ENCODE results near the gene COL5A1. TPM values are rescaled to one million over a fixed set of nuclear protein-coding genes. Genes with fewer than 3 reads are reported as not detected.
A peak's percentile ranks its signal among the peaks of the same experiment; 100 is the strongest.

COL5A1 gene
- total and polyA plus RNA-seq, 2 experiments from 2014 or later: 2.5 to 13.1 TPM

DNA sequence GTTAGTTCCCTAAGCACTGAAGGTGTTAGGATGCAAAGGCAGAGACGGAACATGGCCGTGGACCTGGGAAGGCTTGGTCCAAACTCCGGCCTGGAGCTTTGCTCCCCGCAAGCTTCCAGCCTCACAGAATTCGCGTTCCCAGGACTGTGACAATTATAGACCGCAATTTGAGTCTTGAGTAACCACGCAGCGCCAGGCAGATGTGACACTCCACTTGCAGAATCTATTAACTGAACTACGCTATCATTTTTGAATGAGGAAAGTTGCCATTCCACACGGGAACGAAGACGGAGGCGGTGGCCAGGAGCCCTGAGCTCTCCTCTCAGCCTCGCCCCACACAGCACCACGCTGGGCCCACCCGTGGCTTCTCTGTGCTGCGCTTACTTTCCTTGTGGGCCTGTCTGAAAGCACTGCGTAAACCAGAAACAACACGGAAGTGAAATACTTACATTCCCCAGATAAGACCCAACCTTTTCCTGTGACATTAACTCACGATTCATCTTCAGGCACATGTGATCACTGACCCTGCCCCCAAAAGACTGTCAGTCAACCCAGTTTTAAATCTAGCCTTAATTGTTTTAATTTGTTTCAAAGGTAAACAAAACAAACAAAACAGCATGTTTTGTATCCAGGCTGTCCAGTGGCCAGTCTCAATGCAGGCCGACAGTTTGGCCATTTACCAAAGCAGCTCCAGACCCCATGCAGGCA is 16.1 kb upstream of the COL5A1 start:
- DNase-seq (ENCODE audit: low spot score) (no peak), ATAC-seq (peak; percentile 31)
- no peaks in the 10 kb centered on the region for H3K9me2 ChIP-seq (ENCODE audit: insufficient read depth)
- no peaks in the 10 kb centered on the region for H3K27me3 ChIP-seq (ENCODE audit: insufficient read depth)
- H3K4me2 ChIP-seq: no peak overlapping the region
- no peaks in the 10 kb centered on the region for H4K20me1 ChIP-seq (replicated peaks; ENCODE audit: insufficient read depth)
- H3K36me3 ChIP-seq (ENCODE audit: insufficient read depth): no peaks in the 10 kb centered on the region
- Mint-ChIP-seq H3K27ac (no peak overlapping the region), H3K27me3 (ENCODE audit: insufficient read depth, low read depth, poor library complexity) (peaks cover 9% of the 10 kb centered on the region), H3K36me3 (ENCODE audit: low read depth) (no peaks in the 10 kb centered on the region; the same call in 2 of the 3 replicates), H3K9me3 (no peaks in the 10 kb centered on the region), H3K4me3 (no peak overlapping the region; the same call in 2 of the 3 replicates), H3K4me1 (peaks cover 39% of the 10 kb centered on the region)
- H3K79me2 ChIP-seq (replicated peaks; ENCODE audit: insufficient read depth): no peaks in the 10 kb centered on the region
- H2AFZ ChIP-seq: peak overlapping the region; percentile 38; the same call in 1 of the 2 replicates
- H3K27ac ChIP-seq (ENCODE audit: low read depth): no peak overlapping the region
- no peak overlapping the region for H3K4me3 ChIP-seq
- TF ChIP-seq EZH2 (IDR thresholded peaks at IDR 0.05; ENCODE audit: low read depth, unreplicated experiment) (no peak), NANOG (IDR thresholded peaks at IDR 0.05; ENCODE audit: borderline replicate concordance) (no peak), POLR2AphosphoS5 (IDR thresholded peaks at IDR 0.05; ENCODE audit: low read depth) (no peak), ZNF114 (CRISPR knock-in tag; IDR thresholded peaks at IDR 0.05) (no peak), CREB1 (CRISPR knock-in tag; IDR thresholded peaks at IDR 0.05; ENCODE audit: low read depth) (no peak), JUNB (IDR thresholded peaks at IDR 0.05; ENCODE audit: unreplicated experiment) (no peak), ZNF331 (CRISPR knock-in tag; IDR thresholded peaks at IDR 0.05; ENCODE audit: low read depth) (no peak), EZH2phosphoT487 (IDR thresholded peaks at IDR 0.05; ENCODE audit: unreplicated experiment) (no peak), STAT1 (IDR thresholded peaks at IDR 0.05; ENCODE audit: unreplicated experiment) (no peak)
- TF ChIP-seq, protein P1, sequence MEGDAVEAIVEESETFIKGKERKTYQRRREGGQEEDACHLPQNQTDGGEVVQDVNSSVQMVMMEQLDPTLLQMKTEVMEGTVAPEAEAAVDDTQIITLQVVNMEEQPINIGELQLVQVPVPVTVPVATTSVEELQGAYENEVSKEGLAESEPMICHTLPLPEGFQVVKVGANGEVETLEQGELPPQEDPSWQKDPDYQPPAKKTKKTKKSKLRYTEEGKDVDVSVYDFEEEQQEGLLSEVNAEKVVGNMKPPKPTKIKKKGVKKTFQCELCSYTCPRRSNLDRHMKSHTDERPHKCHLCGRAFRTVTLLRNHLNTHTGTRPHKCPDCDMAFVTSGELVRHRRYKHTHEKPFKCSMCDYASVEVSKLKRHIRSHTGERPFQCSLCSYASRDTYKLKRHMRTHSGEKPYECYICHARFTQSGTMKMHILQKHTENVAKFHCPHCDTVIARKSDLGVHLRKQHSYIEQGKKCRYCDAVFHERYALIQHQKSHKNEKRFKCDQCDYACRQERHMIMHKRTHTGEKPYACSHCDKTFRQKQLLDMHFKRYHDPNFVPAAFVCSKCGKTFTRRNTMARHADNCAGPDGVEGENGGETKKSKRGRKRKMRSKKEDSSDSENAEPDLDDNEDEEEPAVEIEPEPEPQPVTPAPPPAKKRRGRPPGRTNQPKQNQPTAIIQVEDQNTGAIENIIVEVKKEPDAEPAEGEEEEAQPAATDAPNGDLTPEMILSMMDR (conservative IDR thresholded peaks at IDR 0.05; ENCODE audit: low read depth in 2 of 2): no peak
- TF ChIP-seq, protein P2, sequence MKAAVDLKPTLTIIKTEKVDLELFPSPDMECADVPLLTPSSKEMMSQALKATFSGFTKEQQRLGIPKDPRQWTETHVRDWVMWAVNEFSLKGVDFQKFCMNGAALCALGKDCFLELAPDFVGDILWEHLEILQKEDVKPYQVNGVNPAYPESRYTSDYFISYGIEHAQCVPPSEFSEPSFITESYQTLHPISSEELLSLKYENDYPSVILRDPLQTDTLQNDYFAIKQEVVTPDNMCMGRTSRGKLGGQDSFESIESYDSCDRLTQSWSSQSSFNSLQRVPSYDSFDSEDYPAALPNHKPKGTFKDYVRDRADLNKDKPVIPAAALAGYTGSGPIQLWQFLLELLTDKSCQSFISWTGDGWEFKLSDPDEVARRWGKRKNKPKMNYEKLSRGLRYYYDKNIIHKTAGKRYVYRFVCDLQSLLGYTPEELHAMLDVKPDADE (IDR thresholded peaks at IDR 0.05): no peak
- TF ChIP-seq, protein P3, sequence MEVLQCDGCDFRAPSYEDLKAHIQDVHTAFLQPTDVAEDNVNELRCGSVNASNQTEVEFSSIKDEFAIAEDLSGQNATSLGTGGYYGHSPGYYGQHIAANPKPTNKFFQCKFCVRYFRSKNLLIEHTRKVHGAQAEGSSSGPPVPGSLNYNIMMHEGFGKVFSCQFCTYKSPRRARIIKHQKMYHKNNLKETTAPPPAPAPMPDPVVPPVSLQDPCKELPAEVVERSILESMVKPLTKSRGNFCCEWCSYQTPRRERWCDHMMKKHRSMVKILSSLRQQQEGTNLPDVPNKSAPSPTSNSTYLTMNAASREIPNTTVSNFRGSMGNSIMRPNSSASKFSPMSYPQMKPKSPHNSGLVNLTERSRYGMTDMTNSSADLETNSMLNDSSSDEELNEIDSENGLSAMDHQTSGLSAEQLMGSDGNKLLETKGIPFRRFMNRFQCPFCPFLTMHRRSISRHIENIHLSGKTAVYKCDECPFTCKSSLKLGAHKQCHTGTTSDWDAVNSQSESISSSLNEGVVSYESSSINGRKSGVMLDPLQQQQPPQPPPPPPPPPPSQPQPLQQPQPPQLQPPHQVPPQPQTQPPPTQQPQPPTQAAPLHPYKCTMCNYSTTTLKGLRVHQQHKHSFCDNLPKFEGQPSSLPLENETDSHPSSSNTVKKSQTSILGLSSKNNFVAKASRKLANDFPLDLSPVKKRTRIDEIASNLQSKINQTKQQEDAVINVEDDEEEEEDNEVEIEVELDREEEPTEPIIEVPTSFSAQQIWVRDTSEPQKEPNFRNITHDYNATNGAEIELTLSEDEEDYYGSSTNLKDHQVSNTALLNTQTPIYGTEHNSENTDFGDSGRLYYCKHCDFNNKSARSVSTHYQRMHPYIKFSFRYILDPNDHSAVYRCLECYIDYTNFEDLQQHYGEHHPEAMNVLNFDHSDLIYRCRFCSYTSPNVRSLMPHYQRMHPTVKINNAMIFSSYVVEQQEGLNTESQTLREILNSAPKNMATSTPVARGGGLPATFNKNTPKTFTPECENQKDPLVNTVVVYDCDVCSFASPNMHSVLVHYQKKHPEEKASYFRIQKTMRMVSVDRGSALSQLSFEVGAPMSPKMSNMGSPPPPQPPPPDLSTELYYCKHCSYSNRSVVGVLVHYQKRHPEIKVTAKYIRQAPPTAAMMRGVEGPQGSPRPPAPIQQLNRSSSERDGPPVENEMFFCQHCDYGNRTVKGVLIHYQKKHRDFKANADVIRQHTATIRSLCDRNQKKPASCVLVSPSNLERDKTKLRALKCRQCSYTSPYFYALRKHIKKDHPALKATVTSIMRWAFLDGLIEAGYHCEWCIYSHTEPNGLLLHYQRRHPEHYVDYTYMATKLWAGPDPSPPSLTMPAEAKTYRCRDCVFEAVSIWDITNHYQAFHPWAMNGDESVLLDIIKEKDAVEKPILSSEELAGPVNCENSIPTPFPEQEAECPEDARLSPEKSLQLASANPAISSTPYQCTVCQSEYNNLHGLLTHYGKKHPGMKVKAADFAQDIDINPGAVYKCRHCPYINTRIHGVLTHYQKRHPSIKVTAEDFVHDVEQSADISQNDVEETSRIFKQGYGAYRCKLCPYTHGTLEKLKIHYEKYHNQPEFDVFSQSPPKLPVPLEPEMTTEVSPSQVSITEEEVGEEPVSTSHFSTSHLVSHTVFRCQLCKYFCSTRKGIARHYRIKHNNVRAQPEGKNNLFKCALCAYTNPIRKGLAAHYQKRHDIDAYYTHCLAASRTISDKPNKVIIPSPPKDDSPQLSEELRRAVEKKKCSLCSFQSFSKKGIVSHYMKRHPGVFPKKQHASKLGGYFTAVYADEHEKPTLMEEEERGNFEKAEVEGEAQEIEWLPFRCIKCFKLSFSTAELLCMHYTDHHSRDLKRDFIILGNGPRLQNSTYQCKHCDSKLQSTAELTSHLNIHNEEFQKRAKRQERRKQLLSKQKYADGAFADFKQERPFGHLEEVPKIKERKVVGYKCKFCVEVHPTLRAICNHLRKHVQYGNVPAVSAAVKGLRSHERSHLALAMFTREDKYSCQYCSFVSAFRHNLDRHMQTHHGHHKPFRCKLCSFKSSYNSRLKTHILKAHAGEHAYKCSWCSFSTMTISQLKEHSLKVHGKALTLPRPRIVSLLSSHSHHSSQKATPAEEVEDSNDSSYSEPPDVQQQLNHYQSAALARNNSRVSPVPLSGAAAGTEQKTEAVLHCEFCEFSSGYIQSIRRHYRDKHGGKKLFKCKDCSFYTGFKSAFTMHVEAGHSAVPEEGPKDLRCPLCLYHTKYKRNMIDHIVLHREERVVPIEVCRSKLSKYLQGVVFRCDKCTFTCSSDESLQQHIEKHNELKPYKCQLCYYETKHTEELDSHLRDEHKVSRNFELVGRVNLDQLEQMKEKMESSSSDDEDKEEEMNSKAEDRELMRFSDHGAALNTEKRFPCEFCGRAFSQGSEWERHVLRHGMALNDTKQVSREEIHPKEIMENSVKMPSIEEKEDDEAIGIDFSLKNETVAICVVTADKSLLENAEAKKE (CRISPR knock-in tag; IDR thresholded peaks at IDR 0.05): no peak
- TF ChIP-seq, protein P4, sequence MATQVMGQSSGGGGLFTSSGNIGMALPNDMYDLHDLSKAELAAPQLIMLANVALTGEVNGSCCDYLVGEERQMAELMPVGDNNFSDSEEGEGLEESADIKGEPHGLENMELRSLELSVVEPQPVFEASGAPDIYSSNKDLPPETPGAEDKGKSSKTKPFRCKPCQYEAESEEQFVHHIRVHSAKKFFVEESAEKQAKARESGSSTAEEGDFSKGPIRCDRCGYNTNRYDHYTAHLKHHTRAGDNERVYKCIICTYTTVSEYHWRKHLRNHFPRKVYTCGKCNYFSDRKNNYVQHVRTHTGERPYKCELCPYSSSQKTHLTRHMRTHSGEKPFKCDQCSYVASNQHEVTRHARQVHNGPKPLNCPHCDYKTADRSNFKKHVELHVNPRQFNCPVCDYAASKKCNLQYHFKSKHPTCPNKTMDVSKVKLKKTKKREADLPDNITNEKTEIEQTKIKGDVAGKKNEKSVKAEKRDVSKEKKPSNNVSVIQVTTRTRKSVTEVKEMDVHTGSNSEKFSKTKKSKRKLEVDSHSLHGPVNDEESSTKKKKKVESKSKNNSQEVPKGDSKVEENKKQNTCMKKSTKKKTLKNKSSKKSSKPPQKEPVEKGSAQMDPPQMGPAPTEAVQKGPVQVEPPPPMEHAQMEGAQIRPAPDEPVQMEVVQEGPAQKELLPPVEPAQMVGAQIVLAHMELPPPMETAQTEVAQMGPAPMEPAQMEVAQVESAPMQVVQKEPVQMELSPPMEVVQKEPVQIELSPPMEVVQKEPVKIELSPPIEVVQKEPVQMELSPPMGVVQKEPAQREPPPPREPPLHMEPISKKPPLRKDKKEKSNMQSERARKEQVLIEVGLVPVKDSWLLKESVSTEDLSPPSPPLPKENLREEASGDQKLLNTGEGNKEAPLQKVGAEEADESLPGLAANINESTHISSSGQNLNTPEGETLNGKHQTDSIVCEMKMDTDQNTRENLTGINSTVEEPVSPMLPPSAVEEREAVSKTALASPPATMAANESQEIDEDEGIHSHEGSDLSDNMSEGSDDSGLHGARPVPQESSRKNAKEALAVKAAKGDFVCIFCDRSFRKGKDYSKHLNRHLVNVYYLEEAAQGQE (IDR thresholded peaks at IDR 0.05; ENCODE audit: unreplicated experiment): no peak
- no peaks in the 10 kb centered on the region for H3K4me1 ChIP-seq (ENCODE audit: insufficient read depth)
- H3F3A ChIP-seq (replicated peaks; ENCODE audit: low read depth): no peaks in the 10 kb centered on the region

Measured in GM23338 (cell line).